OCI-LY7 (cell line): Measurements from ENCODE around the gene PVALEF.

ENCODE experiments used
- EZH2phosphoT487 ChIP-seq: fragments of 200-600 bp; sonication (generic); IDR thresholded peaks from 2 replicates; pipeline ENCODE4 v1.6.1; 2018; ENCODE audit warnings: low read depth, borderline replicate concordance, mild to moderate bottlenecking, mixed run types, antibody characterized with exemption, low read length, moderate library complexity, mixed read lengths
- TF ChIP-seq, protein P1 (sequence below): fragments of 200-600 bp; sonication (generic); conservative IDR thresholded peaks from 2 replicates; pipeline ENCODE4 v1.5.1; 2014; ENCODE audit warnings: mild to moderate bottlenecking, antibody characterized with exemption, low read length, moderate library complexity, mixed read lengths

DNA sequence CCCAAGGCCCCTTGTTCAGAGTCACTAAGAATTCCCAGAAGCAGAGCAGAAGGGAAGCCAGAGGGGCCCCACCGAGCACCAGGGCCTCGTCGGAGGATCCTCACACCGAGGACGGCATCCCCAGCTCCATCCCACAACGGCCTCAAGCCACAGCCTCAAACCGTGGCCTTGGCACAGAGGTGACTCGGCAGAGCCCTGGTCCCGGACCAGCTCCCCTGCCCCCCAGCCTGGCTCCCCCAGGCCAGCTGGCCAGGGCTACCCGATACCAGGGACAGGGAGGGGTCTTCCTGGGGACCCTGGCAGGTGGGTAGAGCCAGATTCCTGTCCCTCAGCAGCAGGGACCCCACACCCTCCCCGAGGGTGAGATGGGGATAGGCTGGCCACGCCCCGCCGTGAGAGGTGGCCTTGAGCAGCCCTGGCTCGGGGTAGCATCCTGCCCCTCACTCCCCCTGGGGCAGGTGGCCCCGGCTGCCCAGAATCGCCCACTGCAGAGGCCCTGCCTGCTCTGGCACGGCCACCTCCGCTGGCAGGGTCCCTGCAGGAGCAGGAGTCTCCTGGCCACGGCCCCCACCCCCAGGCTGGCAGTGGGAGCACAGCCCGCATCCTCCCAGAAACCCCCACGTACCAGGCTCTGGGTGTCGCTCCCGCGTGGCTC lies 5.6 kb upstream of the PVALEF start:
- TF ChIP-seq, protein P1, sequence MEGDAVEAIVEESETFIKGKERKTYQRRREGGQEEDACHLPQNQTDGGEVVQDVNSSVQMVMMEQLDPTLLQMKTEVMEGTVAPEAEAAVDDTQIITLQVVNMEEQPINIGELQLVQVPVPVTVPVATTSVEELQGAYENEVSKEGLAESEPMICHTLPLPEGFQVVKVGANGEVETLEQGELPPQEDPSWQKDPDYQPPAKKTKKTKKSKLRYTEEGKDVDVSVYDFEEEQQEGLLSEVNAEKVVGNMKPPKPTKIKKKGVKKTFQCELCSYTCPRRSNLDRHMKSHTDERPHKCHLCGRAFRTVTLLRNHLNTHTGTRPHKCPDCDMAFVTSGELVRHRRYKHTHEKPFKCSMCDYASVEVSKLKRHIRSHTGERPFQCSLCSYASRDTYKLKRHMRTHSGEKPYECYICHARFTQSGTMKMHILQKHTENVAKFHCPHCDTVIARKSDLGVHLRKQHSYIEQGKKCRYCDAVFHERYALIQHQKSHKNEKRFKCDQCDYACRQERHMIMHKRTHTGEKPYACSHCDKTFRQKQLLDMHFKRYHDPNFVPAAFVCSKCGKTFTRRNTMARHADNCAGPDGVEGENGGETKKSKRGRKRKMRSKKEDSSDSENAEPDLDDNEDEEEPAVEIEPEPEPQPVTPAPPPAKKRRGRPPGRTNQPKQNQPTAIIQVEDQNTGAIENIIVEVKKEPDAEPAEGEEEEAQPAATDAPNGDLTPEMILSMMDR, result no peak
- no peak for TF ChIP-seq EZH2phosphoT487
